NCI-H446 treated with DMSO at 0.1 percent for 48 hours (cell line): ENCODE data around the gene RBMS2.
"Not testable (repeated sequence)": the region's sequence is repeated elsewhere in the genome, so short reads cannot be mapped to it uniquely, and the experiment has no call there.

Source experiments
- DNase-seq: peaks from one replicate; lab custom pipeline; 2025; lab: John Stamatoyannopoulos, UW

The RBMS2 gene

DNA sequence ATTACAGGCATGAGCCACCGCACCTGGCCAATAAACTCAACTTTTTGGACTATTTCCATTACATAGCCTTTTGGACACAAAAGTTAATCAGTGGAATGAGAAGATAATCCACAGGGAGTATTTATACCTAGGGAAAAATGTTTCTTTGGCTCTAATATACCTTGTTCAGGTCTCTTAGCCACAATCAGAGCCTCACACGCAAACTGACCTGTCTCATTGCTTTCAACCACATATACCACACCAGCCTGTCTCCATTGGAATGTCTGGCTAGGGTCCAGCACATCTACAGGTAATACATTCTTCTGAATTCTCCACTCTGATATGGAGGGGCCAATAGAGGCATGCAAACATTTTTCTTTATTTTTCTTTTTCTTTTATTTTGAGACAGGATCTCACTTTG, 3.8 kb upstream of the RBMS2 start:
- DNase-seq, result no peak

GRCh38 chr12:56518570-56518969, 3.0 kb upstream of the RBMS2 start:
- no peak for DNase-seq

- no peak for DNase-seq
Measured at GRCh38 chr12:56520048-56520447, 1.6 kb upstream of the RBMS2 start.

GRCh38 chr12:56520506-56520905, 1.1 kb upstream of the RBMS2 start:
- DNase-seq, result no peak

- DNase-seq, result no peak
Measured at GRCh38 chr12:56521209-56521589, 421 bp upstream of the RBMS2 start.

DNA sequence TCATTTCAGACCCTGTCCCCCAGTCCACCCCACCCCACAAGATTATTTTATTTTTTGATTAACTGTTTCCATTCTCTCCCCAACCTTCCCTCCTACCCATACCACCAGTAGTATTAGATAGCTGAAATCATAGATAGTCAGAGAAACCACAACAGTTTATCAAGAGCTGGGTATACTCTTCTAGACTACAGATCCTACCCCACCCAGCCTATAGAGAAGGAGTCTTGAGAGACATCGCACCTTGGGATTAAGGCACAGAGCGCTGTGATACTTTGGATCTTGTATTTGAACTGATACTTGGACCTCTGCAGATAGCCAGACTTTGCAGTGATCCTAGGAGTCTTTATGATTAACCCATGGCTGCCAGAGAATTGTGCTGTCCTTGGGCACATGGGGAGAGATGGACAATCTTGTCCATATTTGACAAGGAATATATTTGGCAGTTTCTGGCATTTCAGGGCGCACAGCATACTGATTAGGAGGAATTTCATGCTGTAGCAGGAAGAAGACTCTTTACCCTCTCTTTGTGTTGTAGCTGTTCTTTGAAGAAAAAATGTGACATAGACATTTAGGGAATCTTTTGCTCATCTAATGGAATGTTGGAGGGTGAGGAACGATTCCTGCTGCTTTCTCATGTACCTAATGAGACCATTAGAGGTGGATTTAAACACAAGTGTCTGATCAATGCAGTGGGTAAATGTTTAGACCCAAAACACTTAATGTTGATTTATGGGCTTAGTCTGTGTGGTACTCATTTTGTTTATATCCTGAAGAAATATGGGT, 982 bp downstream of the RBMS2 start:
- no peak for DNase-seq

GRCh38 chr12:56528846-56529245, 7.2 kb downstream of the RBMS2 start:
- DNase-seq, result no peak

DNA sequence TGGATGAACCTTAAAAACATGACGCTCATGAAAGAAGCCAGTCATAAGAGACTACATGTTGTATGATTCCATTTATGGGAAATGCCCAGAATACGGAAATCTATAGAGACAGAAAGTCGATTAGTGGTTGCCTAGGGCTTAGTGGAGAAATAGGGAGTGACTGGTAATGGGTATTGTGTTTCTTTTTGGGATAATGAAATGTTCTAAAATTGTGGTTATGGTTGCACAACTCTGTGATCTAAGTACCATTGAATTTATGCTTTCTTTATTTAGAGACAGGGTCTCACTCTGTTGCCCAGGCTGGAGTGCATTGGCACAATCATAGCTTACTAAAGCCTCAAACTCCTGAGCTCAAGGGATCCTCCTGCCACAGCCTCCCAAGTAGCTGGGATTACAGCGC, 8.0 kb downstream of the RBMS2 start:
- DNase-seq, result no peak

DNA sequence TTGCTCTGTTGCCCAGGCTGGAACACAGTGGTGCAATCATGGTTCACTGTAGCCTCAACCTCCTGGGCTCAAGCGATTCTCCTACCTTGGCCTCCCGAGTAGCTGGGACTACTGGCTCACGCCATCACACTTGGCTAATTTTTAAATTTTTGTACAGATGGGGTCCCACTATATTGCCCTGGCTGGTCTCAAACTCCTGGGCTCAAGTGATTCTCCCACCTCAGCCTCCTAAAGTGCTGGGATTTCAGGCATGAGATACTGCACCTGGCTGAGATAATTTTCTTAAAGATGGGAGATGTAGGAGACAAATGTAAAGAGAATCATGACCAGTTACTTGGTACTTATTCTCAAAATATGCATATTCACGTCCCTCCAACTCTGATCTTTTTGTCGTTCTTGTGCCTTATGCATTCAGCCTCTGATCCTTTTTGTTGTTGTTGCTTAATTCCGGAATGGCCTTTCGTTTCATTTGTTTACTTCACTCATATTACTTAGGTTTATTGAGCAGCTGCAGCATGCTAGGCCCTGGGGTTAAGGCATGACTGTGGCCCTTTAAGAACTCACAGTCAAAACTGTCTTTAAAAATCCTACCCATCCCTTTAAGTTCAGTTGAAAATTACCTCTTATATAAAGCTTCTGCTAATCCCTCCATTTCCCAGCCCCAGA, 8.9 kb downstream of the RBMS2 start:
- no peak for DNase-seq

DNA sequence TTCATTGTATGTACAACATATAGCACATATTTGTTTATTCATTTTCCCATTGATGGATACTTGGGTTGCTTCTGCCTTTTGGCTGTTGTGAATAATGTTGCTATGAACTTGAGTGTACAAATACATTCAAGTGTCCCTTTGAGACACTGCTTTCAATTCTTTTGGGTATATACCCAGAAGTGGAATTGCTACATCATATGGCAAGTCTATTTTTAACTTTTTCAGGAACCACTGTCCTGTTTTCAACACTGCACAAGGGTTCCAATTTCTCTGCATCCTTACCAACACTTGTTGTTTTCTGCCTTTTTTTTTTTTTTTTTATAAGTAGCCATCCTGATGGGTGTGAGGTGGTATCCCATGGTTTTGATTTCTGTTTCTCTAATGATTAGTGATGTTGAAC, 15.9 kb downstream of the RBMS2 start:
- DNase-seq, result no peak

DNA sequence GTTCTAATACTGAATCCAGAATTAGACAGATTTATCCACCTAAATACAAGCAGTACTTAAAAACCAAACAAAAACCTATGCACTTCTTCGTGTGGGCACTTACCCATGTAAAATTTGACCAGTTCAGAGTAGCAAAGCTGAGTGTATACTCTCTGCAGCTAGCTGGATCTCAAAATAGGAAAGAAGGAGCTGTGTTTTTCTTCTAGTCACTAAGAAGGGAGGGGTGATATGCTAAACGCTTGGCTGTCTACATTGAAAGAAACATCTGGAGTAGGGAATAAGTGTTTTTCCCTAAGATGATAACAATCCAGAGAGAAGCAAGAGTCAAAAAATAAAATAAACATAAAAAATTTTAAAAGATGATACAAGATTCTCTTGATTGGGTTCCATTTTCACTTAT, 20.0 kb downstream of the RBMS2 start:
- no peak for DNase-seq

DNA sequence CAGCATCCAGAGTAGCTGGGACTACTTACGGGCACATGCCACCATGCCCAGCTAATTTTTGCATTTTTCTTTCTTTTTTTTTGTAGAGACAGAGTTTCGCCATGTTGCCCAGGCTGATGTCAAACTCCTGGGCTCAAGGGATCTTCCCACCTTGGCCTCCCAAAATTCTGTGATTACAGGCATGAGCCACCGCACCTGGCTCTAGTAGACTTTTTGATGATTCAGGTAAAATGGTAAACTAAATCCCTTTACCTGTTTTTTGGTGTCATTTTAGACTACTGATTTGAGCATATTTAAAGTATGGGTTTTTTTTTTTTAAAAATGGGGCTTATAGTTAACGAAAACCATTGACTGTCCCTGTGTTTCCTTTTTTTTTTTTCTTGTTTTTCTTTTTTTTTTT, 20.5 kb downstream of the RBMS2 start:
- DNase-seq, result no peak

DNA sequence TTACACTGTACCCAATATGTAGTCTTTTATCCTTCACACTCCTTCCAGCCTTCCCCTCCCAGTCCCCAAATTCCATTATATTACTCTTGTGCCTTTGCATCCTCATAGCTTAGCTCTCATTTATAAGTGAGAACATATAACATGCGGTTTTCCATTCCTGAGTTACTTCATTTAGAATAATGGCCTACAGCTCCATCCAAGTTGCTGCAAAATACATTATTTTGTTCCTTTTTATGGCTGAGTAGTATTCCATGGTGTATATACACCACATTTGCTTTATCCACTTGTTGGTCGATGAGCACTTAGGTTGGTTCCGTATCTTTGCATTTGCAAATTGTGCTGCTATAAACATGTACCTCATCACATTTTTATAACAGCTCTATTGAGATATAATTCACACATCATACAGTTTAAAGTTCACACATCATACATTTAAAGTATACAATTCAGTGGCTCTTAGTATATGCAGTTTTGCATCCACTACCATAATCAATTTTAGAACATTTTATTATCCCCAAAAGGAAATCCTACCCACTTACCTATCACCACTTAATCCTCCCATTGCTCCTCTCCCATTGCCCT, 23.5 kb downstream of the RBMS2 start:
- no peak for DNase-seq

- DNase-seq, result no peak
Measured at GRCh38 chr12:56546680-56547079, 25.1 kb downstream of the RBMS2 start.

GRCh38 chr12:56551070-56551469, 29.4 kb downstream of the RBMS2 start:
- no peak for DNase-seq

GRCh38 chr12:56565510-56566101, 44.0 kb downstream of the RBMS2 start:
- no peak for DNase-seq

- no peak for DNase-seq
Measured at GRCh38 chr12:56568146-56568545, 46.5 kb downstream of the RBMS2 start.

DNA sequence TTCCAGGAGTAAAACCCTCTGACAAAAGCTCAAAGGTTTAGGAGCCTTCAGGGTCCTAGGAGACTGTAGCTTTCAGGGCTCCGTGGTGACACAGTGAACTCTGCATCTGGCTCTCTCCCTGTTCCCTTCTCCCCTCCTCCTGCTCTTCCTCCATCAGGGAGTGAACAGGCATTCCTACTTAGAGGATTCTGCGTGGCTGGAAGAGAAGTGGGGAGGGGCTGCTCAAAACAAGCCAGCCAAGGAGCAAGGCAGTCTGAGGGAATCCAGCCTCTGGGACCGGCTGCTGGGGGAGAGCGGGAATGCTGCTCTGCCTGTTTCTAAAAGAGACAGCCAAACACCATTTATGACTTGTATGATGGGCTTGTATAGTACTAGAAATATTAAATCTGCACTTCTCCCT, 49.5 kb downstream of the RBMS2 start:
- no peak for DNase-seq

DNA sequence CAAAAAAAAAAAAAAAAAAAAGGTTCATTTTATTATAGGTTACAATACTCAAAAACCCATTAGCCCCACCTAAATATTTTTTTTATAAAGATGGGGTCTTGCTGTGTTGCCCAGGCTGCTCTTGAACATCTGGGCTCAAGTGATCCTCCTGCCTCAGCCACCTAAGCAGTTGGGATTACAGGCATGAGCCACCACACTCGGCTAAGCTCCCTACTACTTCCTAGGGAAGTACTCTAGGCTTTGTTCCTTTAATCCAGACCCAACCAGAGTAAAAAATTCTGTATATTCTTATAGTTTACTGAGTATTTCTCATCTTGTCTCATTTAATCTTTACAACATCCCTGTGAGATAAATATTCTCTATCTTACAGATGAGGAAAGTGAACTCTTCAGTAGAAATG, 50.7 kb downstream of the RBMS2 start:
- DNase-seq, result no peak

GRCh38 chr12:56574210-56574609, 52.6 kb downstream of the RBMS2 start:
- DNase-seq, result no peak

DNA sequence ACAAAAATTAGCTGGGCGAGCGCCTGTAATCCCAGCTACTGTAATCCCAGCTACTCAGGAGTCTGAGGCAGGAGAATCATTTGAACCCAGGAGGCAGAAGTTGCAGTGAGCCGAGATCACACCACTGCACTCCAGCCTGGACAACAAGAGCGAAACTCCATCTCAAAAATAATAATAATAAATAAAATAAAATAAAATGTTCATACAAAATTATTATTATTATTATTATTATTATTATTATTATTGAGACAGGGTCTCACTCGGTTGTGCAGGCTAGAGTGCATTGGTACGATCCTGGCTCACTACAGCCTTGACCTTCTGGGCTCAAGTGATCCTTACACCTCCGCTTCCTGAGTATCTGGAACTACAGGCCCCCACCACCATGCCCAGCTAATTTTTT, 55.6 kb downstream of the RBMS2 start:
- DNase-seq, result not testable (repeated sequence)

DNA sequence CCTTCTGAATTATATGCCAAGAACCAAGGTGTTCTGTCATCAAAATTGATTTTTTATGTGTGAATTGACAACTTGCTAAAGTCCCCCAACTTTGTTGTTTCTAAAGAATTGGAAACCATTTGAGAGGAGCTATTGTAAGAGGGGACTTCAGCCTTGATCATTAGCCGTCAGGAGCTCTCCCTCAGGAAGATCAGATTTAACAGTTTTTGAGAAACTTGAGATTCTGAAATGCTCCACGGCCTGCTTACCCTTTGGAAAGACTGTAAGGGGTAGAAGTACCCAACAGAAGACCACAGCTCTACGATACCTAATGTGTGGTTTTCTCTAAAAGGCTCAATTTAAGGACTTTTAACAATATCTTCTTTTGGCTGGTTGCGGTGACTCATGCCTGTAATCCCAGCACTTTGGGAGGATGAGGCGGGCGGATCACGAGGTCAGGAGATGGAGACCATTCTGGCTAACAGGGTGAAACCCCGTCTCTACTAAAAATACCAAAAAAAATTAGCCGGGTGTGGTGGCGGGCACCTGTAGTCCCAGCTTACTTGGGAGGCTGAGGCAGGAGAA, 57.4 kb downstream of the RBMS2 start:
- no peak for DNase-seq
